Parathyroid adenoma (tissue), 2 donors: ENCODE results near the gene EMX1.

ENCODE experiments used
- H2AFZ ChIP-seq: fragments of 300-600 bp; sonication (generic); one replicate; pipeline ENCODE4 v1.7.0; 2017; ENCODE audit warnings: antibody characterized with exemption, mild to moderate bottlenecking
- H3K27ac ChIP-seq: fragments of 300-600 bp; sonication (generic); one replicate; pipeline ENCODE4 v1.7.0; 2017
- H3K27me3 ChIP-seq: fragments of 300-600 bp; sonication (generic); one replicate; pipeline ENCODE4 v1.7.0; 2017; ENCODE audit warnings: low read length; ENCODE audit not compliant: control insufficient read depth, insufficient read depth
- H3K36me3 ChIP-seq: fragments of 300-600 bp; sonication (generic); one replicate; pipeline ENCODE4 v1.7.0; 2017; ENCODE audit warnings: low read length; ENCODE audit not compliant: control insufficient read depth, insufficient read depth
- H3K4me1 ChIP-seq: fragments of 300-600 bp; sonication (generic); one replicate; pipeline ENCODE4 v1.7.0; 2017; ENCODE audit warnings: control low read depth
- H3K4me2 ChIP-seq: fragments of 300-600 bp; sonication (generic); one replicate; pipeline ENCODE4 v1.7.0; 2017; ENCODE audit warnings: low read length
- H3K4me3 ChIP-seq: fragments of 300-600 bp; sonication (generic); one replicate; pipeline ENCODE4 v1.7.0; 2017; ENCODE audit warnings: low read depth, low read length
- H3K79me2 ChIP-seq: fragments of 300-600 bp; sonication (generic); one replicate; pipeline ENCODE4 v1.7.0; 2017; ENCODE audit warnings: control low read depth
- H3K9ac ChIP-seq: fragments of 300-600 bp; sonication (generic); one replicate; pipeline ENCODE4 v1.7.0; 2017; ENCODE audit warnings: mild to moderate bottlenecking
- H3K9me3 ChIP-seq: fragments of 300-600 bp; sonication (generic); one replicate; pipeline ENCODE4 v1.7.0; 2017; ENCODE audit warnings: low read length; ENCODE audit not compliant: control insufficient read depth
- TF ChIP-seq, protein P1 (sequence below): fragments of 300-600 bp; sonication (generic); IDR thresholded peaks from one replicate; pipeline ENCODE4 v1.7.0; 2017; ENCODE audit warnings: antibody characterized with exemption, mild to moderate bottlenecking
- donor health status: primary hyperparathyroidism.

The EMX1 gene

DNA sequence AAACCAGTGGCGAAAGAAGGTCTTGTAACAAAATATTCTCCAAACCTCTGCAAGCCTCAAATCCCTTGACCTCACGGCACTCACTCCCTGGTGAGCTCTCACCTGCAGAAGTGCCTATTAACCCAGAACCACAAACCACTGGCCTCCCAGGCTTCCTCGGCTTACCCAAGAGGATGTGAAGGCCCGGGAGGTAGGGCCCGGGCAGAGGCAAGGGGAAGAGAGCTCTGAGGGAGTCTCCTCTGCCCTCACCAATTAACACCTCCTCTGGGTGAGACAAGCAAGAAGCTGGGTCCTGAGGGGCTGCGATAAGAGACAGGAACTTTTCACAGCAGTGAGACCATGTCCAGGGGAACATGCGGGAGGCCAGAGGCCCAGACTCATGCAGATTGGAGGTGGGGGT lies 53.7 kb downstream of the EMX1 start:
- Histone ChIP-seq H3K4me1 (no peaks in the 10 kb centered on the region), H3K79me2 (no peaks in the 10 kb centered on the region), H3K36me3 (no peaks in the 10 kb centered on the region), H3K9me3 (no peaks in the 10 kb centered on the region), H2AFZ (no peak overlapping the region), H3K4me2 (no peak overlapping the region), H3K27me3 (no peaks in the 10 kb centered on the region), H3K4me3 (no peak overlapping the region), H3K9ac (no peak overlapping the region), H3K27ac (no peak overlapping the region)
- TF ChIP-seq, protein P1, sequence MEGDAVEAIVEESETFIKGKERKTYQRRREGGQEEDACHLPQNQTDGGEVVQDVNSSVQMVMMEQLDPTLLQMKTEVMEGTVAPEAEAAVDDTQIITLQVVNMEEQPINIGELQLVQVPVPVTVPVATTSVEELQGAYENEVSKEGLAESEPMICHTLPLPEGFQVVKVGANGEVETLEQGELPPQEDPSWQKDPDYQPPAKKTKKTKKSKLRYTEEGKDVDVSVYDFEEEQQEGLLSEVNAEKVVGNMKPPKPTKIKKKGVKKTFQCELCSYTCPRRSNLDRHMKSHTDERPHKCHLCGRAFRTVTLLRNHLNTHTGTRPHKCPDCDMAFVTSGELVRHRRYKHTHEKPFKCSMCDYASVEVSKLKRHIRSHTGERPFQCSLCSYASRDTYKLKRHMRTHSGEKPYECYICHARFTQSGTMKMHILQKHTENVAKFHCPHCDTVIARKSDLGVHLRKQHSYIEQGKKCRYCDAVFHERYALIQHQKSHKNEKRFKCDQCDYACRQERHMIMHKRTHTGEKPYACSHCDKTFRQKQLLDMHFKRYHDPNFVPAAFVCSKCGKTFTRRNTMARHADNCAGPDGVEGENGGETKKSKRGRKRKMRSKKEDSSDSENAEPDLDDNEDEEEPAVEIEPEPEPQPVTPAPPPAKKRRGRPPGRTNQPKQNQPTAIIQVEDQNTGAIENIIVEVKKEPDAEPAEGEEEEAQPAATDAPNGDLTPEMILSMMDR = no peak

DNA sequence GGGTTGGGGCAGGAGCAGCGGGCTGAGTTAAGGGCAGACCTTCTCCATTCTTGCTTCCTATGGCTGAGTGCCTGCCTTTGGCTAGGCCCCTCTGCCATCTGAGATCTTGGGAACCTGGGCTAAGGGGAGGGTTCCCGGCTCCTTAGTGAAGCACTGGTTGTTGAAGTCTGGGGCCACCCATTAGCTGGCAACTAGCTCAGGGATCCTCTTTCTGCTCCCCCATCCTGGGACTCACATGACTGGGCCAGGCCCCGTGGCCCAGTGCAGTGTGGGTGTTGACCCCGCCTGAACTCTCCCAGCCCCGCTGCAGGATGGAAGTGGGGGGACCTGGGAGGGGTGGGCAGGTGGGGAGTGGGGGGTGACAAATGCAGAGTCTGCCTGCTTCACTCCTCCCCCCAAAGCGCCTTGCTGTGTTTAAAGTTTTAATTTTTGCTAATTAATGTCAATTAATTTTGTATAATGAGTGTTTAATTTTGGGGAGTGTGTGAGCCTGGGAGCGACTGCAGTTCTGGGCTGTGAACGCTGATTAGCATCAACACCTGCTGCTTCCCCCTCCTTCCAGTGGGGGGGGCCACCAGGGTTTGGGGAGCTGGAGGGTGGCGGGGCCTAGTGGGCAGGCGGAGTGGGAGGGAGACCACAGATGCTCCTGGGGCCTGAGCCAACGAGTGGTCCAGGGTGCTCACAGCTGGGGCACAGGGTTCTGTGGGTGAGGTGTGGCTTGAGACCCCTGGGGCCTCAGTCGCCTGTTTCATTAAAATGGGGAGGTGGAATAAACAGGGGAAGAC lies 55.2 kb downstream of the EMX1 start:
- H3K27me3 ChIP-seq = no peaks in the 10 kb centered on the region
- H2AFZ ChIP-seq = no peak overlapping the region
- H3K4me3 ChIP-seq = no peak overlapping the region
- H3K27ac ChIP-seq = no peak overlapping the region
- TF ChIP-seq, protein P1 = no peak
- H3K4me2 ChIP-seq = no peak overlapping the region
- no peaks in the 10 kb centered on the region for H3K36me3 ChIP-seq
- no peaks in the 10 kb centered on the region for H3K9me3 ChIP-seq
- H3K4me1 ChIP-seq = no peaks in the 10 kb centered on the region
- no peak overlapping the region for H3K9ac ChIP-seq
- H3K79me2 ChIP-seq = no peaks in the 10 kb centered on the region

DNA sequence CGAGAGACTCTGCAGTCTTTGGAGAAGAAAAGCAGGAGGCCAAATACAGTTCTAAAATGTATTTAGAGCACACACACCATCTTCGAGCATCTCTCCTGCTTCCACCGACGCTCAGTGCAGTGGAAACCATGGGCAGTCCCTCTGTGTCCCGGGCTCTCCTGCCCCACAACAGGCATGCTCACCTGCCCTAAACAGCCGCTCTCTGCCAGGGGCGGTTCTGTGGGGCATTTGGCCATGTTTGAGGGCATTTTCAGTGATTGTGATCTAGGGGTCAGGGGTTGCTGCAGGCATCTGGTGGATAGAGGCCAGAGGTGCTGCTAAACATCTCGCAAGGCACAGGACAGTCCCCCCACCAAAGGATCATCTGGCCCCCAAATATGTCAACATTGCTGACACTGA lies 55.8 kb downstream of the EMX1 start:
- H3K36me3 ChIP-seq = no peaks in the 10 kb centered on the region
- no peaks in the 10 kb centered on the region for H3K27me3 ChIP-seq
- no peak overlapping the region for H3K27ac ChIP-seq
- TF ChIP-seq, protein P1 = no peak
- no peak overlapping the region for H3K4me3 ChIP-seq
- H3K4me1 ChIP-seq = no peaks in the 10 kb centered on the region
- no peaks in the 10 kb centered on the region for H3K79me2 ChIP-seq
- H2AFZ ChIP-seq = no peak overlapping the region
- H3K9ac ChIP-seq = no peak overlapping the region
- no peak overlapping the region for H3K4me2 ChIP-seq
- H3K9me3 ChIP-seq = no peaks in the 10 kb centered on the region

DNA sequence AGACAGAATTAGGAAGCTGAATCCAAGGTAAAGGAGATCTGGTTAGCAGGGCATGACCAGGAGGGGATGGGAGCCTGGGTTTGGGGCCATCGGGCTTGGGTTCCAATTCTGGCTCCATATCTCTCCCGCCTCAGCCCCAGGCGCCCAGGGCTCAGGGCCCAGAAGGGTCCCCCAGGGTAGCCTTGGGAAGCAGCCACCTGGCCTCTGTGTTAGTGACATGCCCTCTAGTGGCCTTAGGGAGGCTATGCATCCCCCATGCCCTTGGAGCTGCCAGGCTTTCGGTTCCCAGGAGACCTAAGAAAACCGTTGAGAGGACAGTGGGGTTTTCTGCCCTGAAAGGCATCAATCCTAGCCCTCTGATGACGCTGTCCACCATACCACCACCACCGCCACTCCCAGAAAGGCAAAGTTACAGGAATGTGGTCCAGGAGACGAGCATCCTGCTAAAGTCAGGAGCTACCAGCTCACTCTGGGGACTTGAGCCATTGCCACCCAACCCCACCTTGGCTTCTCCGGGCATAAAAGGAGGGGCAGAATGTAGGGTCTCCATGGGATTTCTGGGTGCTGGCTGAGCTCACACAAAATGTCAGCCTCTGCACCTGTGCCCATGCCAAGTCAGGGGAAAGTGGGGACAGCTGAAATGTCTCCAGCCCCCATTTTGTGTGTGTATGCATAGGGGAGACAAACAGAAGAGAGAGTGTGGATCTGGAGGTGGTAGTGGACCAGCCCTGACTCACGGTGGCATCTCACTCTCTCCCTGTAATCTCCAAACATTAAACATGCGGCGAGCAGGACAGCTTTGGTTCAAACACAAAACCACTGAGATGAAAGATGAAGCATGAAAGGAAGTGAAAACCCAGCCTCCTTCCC lies 56.5 kb downstream of the EMX1 start:
- Histone ChIP-seq H3K4me1 (no peaks in the 10 kb centered on the region), H2AFZ (no peak overlapping the region), H3K36me3 (no peaks in the 10 kb centered on the region), H3K79me2 (no peaks in the 10 kb centered on the region), H3K27ac (no peak overlapping the region), H3K27me3 (no peaks in the 10 kb centered on the region), H3K4me3 (no peak overlapping the region), H3K9me3 (no peaks in the 10 kb centered on the region), H3K9ac (no peak overlapping the region), H3K4me2 (no peak overlapping the region)
- TF ChIP-seq, protein P1 = peak; percentile 67
